HepG2 (cell line): ENCODE data around the gene MAGIX. TPM values are rescaled to one million over a fixed set of nuclear protein-coding genes. Genes with fewer than 3 reads are reported as not detected.
A peak's percentile ranks its signal among the peaks of the same experiment; 100 is the strongest.

Experiments used
- AGO2 ChIP-seq: fragments of 200-400 bp; formaldehyde crosslinking; optimal IDR thresholded peaks from 2 replicates; pipeline ENCODE3; 2017; ENCODE audit warnings: mild to moderate bottlenecking, low read depth, low read length, moderate library complexity
- ELF3 ChIP-seq: IDR thresholded peaks from 2 replicates; pipeline ENCODE4 v1.6.1; 2016; ENCODE audit warnings: missing genetic modification reagents, missing compliant biosample characterization
- GABPB1 ChIP-seq: IDR thresholded peaks from 2 replicates; pipeline ENCODE4 v1.6.1; 2016; ENCODE audit warnings: mild to moderate bottlenecking, missing genetic modification reagents, moderate library complexity, missing compliant biosample characterization
- GATAD2A ChIP-seq: IDR thresholded peaks from 2 replicates; pipeline ENCODE4 v1.6.1; 2016
- GMEB2 ChIP-seq: IDR thresholded peaks from 2 replicates; pipeline ENCODE4 v1.6.1; 2016; ENCODE audit warnings: missing biosample characterization, missing genetic modification reagents, low read depth
- KDM5B ChIP-seq: sonication (generic); formaldehyde crosslinking; IDR thresholded peaks from 2 replicates; pipeline ENCODE4 v1.4.0; 2020; ENCODE audit warnings: missing genetic modification reagents, mild to moderate bottlenecking, borderline replicate concordance
- LCORL ChIP-seq, 2 experiments: fragments of 450-650 bp in 1 of 2; sonication (generic) in 1 of 2; formaldehyde crosslinking in 1 of 2; IDR thresholded peaks; 2 replicates each; pipeline versions ENCODE4 v1.5.0 to v1.6.1; 2017 to 2020; ENCODE audit warnings: antibody characterized with exemption in 1 of 2, missing genetic modification reagents in 1 of 2
- RBFOX2 ChIP-seq: fragments of 200-400 bp; formaldehyde crosslinking; IDR thresholded peaks from 2 replicates; pipeline ENCODE4 v1.6.1; 2017; ENCODE audit warnings: low read depth, mild to moderate bottlenecking, low read length
- TBX2 ChIP-seq: sonication (generic); formaldehyde crosslinking; IDR thresholded peaks from 2 replicates; pipeline ENCODE4 v1.5.0; 2020; ENCODE audit warnings: missing genetic modification reagents, mild to moderate bottlenecking, borderline replicate concordance
- TOPORS ChIP-seq: sonication (generic); formaldehyde crosslinking; IDR thresholded peaks from 2 replicates; pipeline ENCODE4 v1.8.0; 2023; ENCODE audit warnings: mild to moderate bottlenecking, missing genetic modification reagents
- USF2 ChIP-seq, 2 experiments: sonication (generic) in 1 of 2; formaldehyde crosslinking in 1 of 2; IDR thresholded peaks; 2 replicates each; pipeline versions ENCODE4 v1.5.1 to v1.6.1; 2011 to 2020; ENCODE audit warnings: borderline replicate concordance in 1 of 2, low read depth in 1 of 2, low read length in 1 of 2, mild to moderate bottlenecking in 1 of 2, missing genetic modification reagents in 1 of 2, moderate library complexity in 1 of 2
- YEATS4 ChIP-seq: sonication (generic); formaldehyde crosslinking; IDR thresholded peaks from 2 replicates; pipeline ENCODE4 v1.4.0; 2020; ENCODE audit warnings: missing genetic modification reagents, borderline replicate concordance
- ZFP91 ChIP-seq: sonication (generic); formaldehyde crosslinking; IDR thresholded peaks from 2 replicates; pipeline ENCODE4 v1.9.0; 2022; ENCODE audit warnings: missing genetic modification reagents, mild to moderate bottlenecking, borderline replicate concordance
- ZFX ChIP-seq: sonication (generic); formaldehyde crosslinking; IDR thresholded peaks from 2 replicates; pipeline ENCODE4 v1.4.0; 2020; ENCODE audit warnings: mild to moderate bottlenecking, low read depth, missing genetic modification reagents, moderate library complexity
- ZMAT5 ChIP-seq: sonication (generic); formaldehyde crosslinking; IDR thresholded peaks from 2 replicates; pipeline ENCODE4 v1.5.0; 2020; ENCODE audit warnings: mild to moderate bottlenecking, low read depth, missing genetic modification reagents, borderline replicate concordance
- ZNF225 ChIP-seq: sonication (generic); formaldehyde crosslinking; IDR thresholded peaks from 2 replicates; pipeline ENCODE4 v1.4.0; 2020; ENCODE audit warnings: mild to moderate bottlenecking, missing genetic modification reagents
- ZNF274 ChIP-seq: sonication (generic); formaldehyde crosslinking; IDR thresholded peaks from 2 replicates; pipeline ENCODE4 v1.5.1; 2020; ENCODE audit warnings: mild to moderate bottlenecking, missing genetic modification reagents
- ZNF317 ChIP-seq: sonication (generic); formaldehyde crosslinking; IDR thresholded peaks from 2 replicates; pipeline ENCODE4 v1.5.0; 2020; ENCODE audit warnings: mild to moderate bottlenecking, missing genetic modification reagents
- ZNF446 ChIP-seq: sonication (generic); formaldehyde crosslinking; IDR thresholded peaks from 2 replicates; pipeline ENCODE4 v1.5.0; 2020; ENCODE audit warnings: mild to moderate bottlenecking, missing genetic modification reagents
- ZNF605 ChIP-seq: sonication (generic); formaldehyde crosslinking; IDR thresholded peaks from 2 replicates; pipeline ENCODE4 v1.8.0; 2022; ENCODE audit warnings: mild to moderate bottlenecking, missing genetic modification reagents
- ZNF629 ChIP-seq: sonication (generic); formaldehyde crosslinking; conservative IDR thresholded peaks from 2 replicates; pipeline ENCODE4 v1.5.0; 2020; ENCODE audit warnings: missing genetic modification reagents
- ZNF816 ChIP-seq: sonication (generic); formaldehyde crosslinking; IDR thresholded peaks from 2 replicates; pipeline ENCODE4 v1.8.0; 2022; ENCODE audit warnings: missing genetic modification reagents, mild to moderate bottlenecking, borderline replicate concordance
- polyA plus RNA-seq, 8 experiments: library from polyadenylated mRNA; depleted of rRNA in 3 of 8; stranded (reverse) in 7 of 8; unstranded in 1 of 8; fragments of >200 nt; fragmentation: Illumina TruSeq in 4 of 8; extraction: Trizol in 4 of 8; gene quantifications; 2 replicates each; pipeline versions ENCODE4 v1.2.1 to v1.2.3, GENCODE V29; 2011 to 2016; ENCODE audit warnings: low read depth in 4 of 8, missing spikeins in 1 of 8, mixed read lengths in 1 of 8; ENCODE audit not compliant: insufficient read depth in 1 of 8
- total RNA-seq, 5 experiments: library from RNA; depleted of rRNA; stranded (reverse); fragments of >200 nt; fragmentation: Illumina TruSeq; extraction: Trizol; gene quantifications; 2 replicates each; pipeline ENCODE4 v1.2.3, GENCODE V29; 2016; ENCODE audit warnings: low read depth in 1 of 5
- TF ChIP-seq, protein P1 (sequence below): sonication (generic); formaldehyde crosslinking; IDR thresholded peaks from 2 replicates; pipeline ENCODE4 v1.5.0; 2020; ENCODE audit warnings: missing genetic modification reagents
- TF ChIP-seq, protein P2 (sequence below): IDR thresholded peaks from 2 replicates; pipeline ENCODE4 v1.6.1; 2012; ENCODE audit warnings: inconsistent platforms

Gene MAGIX
- total and polyA plus RNA-seq, 2 of the 13 experiments (the other 11 are each of a cell fraction or from before 2014, with no cell fraction given): 0.63 to 1.2 TPM

GRCh38 chrX:49191574-49192011 is 29.0 kb downstream of the MAGIX start (continued):
- peak; percentile 4; the same call in 1 of the 2 replicates for TF ChIP-seq GMEB2 (CRISPR knock-in tag)
- TF ChIP-seq ZFX (CRISPR knock-in tag): peak; percentile 43
- TF ChIP-seq KDM5B (CRISPR knock-in tag): peak; percentile 55; the same call in 1 of the 2 replicates
- TF ChIP-seq ZNF317 (CRISPR knock-in tag): 0 out of 2 replicates have a peak, but pooled peaks have one; percentile 21
- TF ChIP-seq TOPORS (CRISPR knock-in tag): no peak
- TF ChIP-seq ZFP91 (CRISPR knock-in tag): peak; percentile 30; the same call in 1 of the 2 replicates
- TF ChIP-seq YEATS4 (CRISPR knock-in tag): no peak
- TF ChIP-seq ZNF274 (CRISPR knock-in tag): no peak
- TF ChIP-seq, protein P1, sequence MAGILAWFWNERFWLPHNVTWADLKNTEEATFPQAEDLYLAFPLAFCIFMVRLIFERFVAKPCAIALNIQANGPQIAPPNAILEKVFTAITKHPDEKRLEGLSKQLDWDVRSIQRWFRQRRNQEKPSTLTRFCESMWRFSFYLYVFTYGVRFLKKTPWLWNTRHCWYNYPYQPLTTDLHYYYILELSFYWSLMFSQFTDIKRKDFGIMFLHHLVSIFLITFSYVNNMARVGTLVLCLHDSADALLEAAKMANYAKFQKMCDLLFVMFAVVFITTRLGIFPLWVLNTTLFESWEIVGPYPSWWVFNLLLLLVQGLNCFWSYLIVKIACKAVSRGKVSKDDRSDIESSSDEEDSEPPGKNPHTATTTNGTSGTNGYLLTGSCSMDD (CRISPR knock-in tag): no peak
- TF ChIP-seq ELF3 (CRISPR knock-in tag): no peak
- no peak for TF ChIP-seq ZNF816 (CRISPR knock-in tag)
- TF ChIP-seq AGO2: peak; percentile 75
- no peak for TF ChIP-seq ZNF225 (CRISPR knock-in tag)
- TF ChIP-seq LCORL (IDR thresholded peaks at IDR 0.05): no peak
- TF ChIP-seq LCORL (CRISPR knock-in tag; IDR thresholded peaks at IDR 0.05): no peak
- no peak for TF ChIP-seq TBX2 (CRISPR knock-in tag)
- TF ChIP-seq, protein P2, sequence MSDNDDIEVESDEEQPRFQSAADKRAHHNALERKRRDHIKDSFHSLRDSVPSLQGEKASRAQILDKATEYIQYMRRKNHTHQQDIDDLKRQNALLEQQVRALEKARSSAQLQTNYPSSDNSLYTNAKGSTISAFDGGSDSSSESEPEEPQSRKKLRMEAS: no peak
- no peak for TF ChIP-seq GATAD2A (CRISPR knock-in tag)
- TF ChIP-seq USF2 (IDR thresholded peaks at IDR 0.05; ENCODE audit: low read depth, low read length): no peak
- no peak for TF ChIP-seq USF2 (CRISPR knock-in tag; IDR thresholded peaks at IDR 0.05; ENCODE audit: borderline replicate concordance)
- TF ChIP-seq ZNF629 (CRISPR knock-in tag): no peak
- TF ChIP-seq ZMAT5: no peak
- TF ChIP-seq ZNF605 (CRISPR knock-in tag): 0 out of 2 replicates have a peak, but pooled peaks have one; percentile 47
- peak; percentile 45; the same call in 1 of the 2 replicates for TF ChIP-seq RBFOX2
- peak; percentile 5; the same call in 1 of the 2 replicates for TF ChIP-seq GABPB1 (CRISPR knock-in tag)
- TF ChIP-seq ZNF446 (CRISPR knock-in tag): no peak
